Ishikawa (cell line): ENCODE results near the gene AFMID.

Experiments used
- CEBPB ChIP-seq: IDR thresholded peaks from 2 replicates; pipeline ENCODE4 v1.6.1; 2012
- CREB1 ChIP-seq: IDR thresholded peaks from 2 replicates; pipeline ENCODE4 v1.6.1; 2012; ENCODE audit warnings: low read depth
- EGR1 ChIP-seq: IDR thresholded peaks from 2 replicates; pipeline ENCODE4 v1.6.1; 2012
- EP300 ChIP-seq: IDR thresholded peaks from 2 replicates; pipeline ENCODE4 v1.6.1; 2012; ENCODE audit warnings: borderline replicate concordance
- FOXM1 ChIP-seq: IDR thresholded peaks from 2 replicates; pipeline ENCODE4 v1.6.1; 2012; ENCODE audit warnings: low read depth, borderline replicate concordance
- NFIC ChIP-seq: IDR thresholded peaks from 2 replicates; pipeline ENCODE4 v1.6.1; 2012
- RAD21 ChIP-seq: IDR thresholded peaks from 2 replicates; pipeline ENCODE4 v1.6.1; 2012; ENCODE audit warnings: low read depth
- REST ChIP-seq: IDR thresholded peaks from 2 replicates; pipeline ENCODE4 v1.6.1; 2012; ENCODE audit warnings: low read depth, mild to moderate bottlenecking
- TAF1 ChIP-seq: IDR thresholded peaks from 2 replicates; pipeline ENCODE4 v1.6.1; 2012; ENCODE audit warnings: low read depth, mild to moderate bottlenecking
- TCF12 ChIP-seq: IDR thresholded peaks from 2 replicates; pipeline ENCODE4 v1.6.1; 2012; ENCODE audit warnings: low read depth
- TEAD4 ChIP-seq: IDR thresholded peaks from 2 replicates; pipeline ENCODE4 v1.6.1; 2012
- YY1 ChIP-seq: IDR thresholded peaks from 2 replicates; pipeline ENCODE4 v1.6.1; 2012; ENCODE audit warnings: low read depth
- ZBTB7A ChIP-seq: IDR thresholded peaks from 2 replicates; pipeline ENCODE4 v1.6.1; 2012; ENCODE audit warnings: low read depth
- TF ChIP-seq, protein P1 (sequence below): IDR thresholded peaks from 2 replicates; pipeline ENCODE4 v1.6.1; 2012
- TF ChIP-seq, protein P2 (sequence below): IDR thresholded peaks from 2 replicates; pipeline ENCODE4 v1.6.1; 2012

The AFMID gene

GRCh38 chr17:78206298-78206697 lies 19.1 kb downstream of the AFMID start:
- TF ChIP-seq YY1 (no peak), NFIC (no peak), TAF1 (no peak), RAD21 (peak; percentile 3; the same call in 1 of the 2 replicates), TCF12 (no peak), EGR1 (no peak)
- TF ChIP-seq, protein P1, sequence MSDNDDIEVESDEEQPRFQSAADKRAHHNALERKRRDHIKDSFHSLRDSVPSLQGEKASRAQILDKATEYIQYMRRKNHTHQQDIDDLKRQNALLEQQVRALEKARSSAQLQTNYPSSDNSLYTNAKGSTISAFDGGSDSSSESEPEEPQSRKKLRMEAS, result no peak

DNA sequence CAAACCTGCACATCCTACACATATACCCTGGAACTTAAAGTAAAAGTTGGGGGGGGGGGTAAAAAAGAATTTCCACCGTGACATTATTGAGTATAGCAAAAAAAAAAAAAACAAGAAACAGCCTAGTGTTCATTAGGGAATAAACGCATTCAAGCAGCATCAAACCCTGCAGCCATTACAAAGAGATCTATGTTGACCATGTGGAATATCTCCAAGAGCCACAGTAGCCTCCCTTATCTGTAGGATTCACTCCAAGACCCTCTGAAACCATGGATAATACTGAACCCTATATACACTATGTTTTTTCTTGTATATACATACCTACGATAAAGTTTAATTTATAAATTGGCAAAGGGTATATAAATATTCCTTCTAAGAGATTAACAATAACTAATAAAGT lies 21.3 kb downstream of the AFMID start:
- TF ChIP-seq, protein P1, result no peak
- TF ChIP-seq ZBTB7A (no peak), TAF1 (no peak)

- TF ChIP-seq FOXM1, result no peak
- no peak for TF ChIP-seq RAD21
- TF ChIP-seq, protein P2, sequence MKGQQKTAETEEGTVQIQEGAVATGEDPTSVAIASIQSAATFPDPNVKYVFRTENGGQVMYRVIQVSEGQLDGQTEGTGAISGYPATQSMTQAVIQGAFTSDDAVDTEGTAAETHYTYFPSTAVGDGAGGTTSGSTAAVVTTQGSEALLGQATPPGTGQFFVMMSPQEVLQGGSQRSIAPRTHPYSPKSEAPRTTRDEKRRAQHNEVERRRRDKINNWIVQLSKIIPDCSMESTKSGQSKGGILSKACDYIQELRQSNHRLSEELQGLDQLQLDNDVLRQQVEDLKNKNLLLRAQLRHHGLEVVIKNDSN, result no peak
- TF ChIP-seq ZBTB7A, result no peak
Measured at GRCh38 chr17:78210111-78210510, 22.9 kb downstream of the AFMID start.

- TF ChIP-seq, protein P2, result no peak
- TF ChIP-seq EP300, result no peak
Measured at GRCh38 chr17:78211032-78211431, 23.9 kb downstream of the AFMID start.

- TF ChIP-seq, protein P1, result peak; percentile 95
- TF ChIP-seq CEBPB, result no peak
- TF ChIP-seq NFIC, result peak; percentile 17; the same call in 1 of the 2 replicates
- TF ChIP-seq CREB1, result no peak; the same call in 1 of the 2 replicates
- no peak for TF ChIP-seq RAD21
- peak; percentile 50; the same call in 1 of the 2 replicates for TF ChIP-seq EGR1
- TF ChIP-seq, protein P2, result peak; percentile 48
- peak; percentile 85 for TF ChIP-seq FOXM1
- no peak for TF ChIP-seq ZBTB7A
- TF ChIP-seq TEAD4, result 0 out of 2 replicates have a peak, but pooled peaks have one; percentile 6
- peak; percentile 89 for TF ChIP-seq TAF1
- peak; percentile 34; the same call in 1 of the 2 replicates for TF ChIP-seq EP300
- no peak for TF ChIP-seq REST
- peak; percentile 42 for TF ChIP-seq TCF12
- peak; percentile 89 for TF ChIP-seq YY1
Measured at GRCh38 chr17:78214016-78214705, 27.0 kb downstream of the AFMID start, which contains the start of gene BIRC5. TSS of gene BIRC5 (plus strand) at chr17:78214253. CDS start at chr17:78214317, 64 bp downstream.

- no peak for TF ChIP-seq TCF12
- no peak for TF ChIP-seq TAF1
- TF ChIP-seq NFIC, result no peak
- no peak for TF ChIP-seq ZBTB7A
- no peak for TF ChIP-seq EP300
Measured at GRCh38 chr17:78214706-78215061, 27.5 kb downstream of the AFMID start.

DNA sequence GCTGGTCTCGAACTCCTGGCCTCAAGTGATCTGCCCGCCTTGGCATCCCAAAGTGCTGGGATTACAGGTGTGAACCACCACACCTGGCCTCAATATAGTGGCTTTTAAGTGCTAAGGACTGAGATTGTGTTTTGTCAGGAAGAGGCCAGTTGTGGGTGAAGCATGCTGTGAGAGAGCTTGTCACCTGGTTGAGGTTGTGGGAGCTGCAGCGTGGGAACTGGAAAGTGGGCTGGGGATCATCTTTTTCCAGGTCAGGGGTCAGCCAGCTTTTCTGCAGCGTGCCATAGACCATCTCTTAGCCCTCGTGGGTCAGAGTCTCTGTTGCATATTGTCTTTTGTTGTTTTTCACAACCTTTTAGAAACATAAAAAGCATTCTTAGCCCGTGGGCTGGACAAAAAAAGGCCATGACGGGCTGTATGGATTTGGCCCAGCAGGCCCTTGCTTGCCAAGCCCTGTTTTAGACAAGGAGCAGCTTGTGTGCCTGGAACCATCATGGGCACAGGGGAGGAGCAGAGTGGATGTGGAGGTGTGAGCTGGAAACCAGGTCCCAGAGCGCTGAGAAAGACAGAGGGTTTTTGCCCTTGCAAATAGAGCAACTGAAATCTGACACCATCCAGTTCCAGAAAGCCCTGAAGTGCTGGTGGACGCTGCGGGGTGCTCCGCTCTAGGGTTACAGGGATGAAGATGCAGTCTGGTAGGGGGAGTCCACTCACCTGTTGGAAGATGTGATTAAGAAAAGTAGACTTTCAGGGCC lies 32.4 kb downstream of the AFMID start:
- TF ChIP-seq CEBPB, result no peak
- TF ChIP-seq, protein P2, result no peak
- TF ChIP-seq REST, result no peak
- TF ChIP-seq CREB1, result no peak
- no peak for TF ChIP-seq TAF1
